NCI-H1694 (cell line): ENCODE measurements around the gene STPG3.

Source experiments
- DNase-seq: peaks from one replicate; lab custom pipeline; 2025; lab: John Stamatoyannopoulos, UW

Gene STPG3

DNA sequence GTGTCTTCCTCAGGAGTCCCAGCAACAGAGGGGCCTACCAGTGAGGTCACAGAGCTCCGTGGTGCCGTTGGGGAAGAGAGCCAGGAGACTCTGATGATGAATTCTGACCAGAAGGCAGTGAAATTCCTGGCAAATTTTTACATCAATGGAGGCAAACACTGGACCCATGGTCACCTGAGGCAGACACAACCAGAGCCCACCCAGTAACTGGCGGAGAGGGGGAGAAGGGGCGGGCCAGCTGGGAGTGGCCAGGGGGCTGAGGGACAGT, at the start of gene STPG3:
STPG3 (plus strand) TSS at position 93 of the 268 bp plus-strand sequence; CDS start at position 94, 1 bp downstream.
- DNase-seq, result no peak

DNA sequence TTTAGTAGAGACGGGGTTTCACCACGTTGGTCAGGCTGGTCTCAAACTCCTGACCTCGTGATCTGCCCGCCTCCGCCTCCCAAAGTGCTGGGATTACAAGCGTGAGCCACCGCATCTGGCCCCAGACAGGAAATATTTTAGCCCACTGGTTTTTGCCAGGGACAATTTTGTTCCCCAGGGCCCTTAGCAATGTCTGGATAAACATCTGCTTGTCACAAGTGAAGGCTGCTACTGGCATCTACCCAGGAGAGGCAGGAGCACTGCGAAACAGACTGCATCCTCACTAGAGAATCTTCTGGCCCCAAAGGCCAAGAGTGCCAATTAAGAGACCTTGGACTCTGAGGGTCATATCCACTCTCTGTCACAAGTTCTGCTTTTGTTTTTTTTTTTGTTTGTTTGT, 48.1 kb upstream of the STPG3 start:
- DNase-seq, result no peak

DNA sequence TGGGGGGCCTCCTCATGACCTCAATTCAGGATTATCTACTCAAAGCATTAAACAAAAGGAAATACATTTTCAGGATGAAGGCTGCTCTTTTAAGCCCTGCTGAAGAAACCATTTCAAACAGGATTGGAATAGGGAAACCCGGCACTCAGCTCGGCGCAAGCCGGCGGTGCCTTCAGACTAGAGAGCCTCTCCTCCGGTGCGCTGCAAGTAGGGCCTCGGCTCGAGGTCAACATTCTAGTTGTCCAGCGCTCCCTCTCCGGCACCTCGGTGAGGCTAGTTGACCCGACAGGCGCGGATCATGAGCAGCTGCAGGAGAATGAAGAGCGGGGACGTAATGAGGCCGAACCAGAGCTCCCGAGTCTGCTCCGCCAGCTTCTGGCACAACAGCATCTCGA, 46.4 kb upstream of the STPG3 start:
- DNase-seq, result no peak

DNA sequence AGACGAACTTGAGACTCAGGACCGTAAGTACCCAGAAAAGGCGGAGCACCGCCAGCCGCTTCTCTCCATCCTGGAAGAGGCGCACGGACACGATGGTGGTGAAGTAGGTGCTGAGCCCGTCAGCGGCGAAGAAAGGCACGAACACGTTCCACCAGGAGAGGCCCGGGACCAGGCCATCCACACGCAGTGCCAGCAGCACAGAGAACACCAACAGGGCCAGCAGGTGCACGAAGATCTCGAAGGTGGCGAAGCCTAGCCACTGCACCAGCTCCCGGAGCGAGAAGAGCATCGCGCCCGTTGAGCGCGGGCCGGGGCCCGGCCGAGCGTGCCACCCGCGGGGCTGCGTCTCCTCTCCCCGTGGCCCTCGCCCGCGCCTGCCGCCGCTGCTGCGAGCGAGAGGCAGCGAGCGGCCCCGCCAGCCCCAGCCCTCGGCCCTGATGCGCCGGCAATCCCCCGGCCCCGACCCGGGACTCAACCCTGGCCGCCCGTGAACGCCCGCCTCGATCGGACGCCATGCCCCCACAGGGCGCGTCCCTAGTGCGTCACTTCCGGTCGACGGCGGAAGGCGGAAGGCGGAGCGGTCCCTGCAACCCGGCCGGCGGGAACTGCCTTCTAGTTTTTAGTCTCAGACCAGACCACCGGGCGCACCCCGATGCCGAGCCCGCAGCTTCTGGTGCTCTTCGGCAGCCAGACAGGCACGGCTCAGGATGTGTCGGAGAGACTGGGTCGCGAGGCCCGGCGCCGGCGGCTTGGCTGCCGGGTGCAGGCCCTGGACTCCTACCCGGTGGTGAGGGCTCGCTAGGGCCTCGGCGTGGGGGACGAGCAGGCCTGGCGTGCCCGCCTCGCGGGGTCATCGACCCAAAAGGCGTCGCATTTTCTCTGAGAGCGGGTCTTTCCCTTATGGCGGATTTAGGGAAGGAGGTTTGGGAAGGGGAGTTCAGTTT, 45.7 kb upstream of the STPG3 start, which contains the start of the genes NDOR1 and TMEM203:
NDOR1 (plus strand) TSS at position 575 of the 944 bp plus-strand sequence; CDS start at position 653, 78 bp downstream.
TMEM203 (minus strand) TSS at position 523 of the 944 bp plus-strand sequence; CDS start at position 289, 234 bp downstream.
- DNase-seq, result peak; percentile 51

DNA sequence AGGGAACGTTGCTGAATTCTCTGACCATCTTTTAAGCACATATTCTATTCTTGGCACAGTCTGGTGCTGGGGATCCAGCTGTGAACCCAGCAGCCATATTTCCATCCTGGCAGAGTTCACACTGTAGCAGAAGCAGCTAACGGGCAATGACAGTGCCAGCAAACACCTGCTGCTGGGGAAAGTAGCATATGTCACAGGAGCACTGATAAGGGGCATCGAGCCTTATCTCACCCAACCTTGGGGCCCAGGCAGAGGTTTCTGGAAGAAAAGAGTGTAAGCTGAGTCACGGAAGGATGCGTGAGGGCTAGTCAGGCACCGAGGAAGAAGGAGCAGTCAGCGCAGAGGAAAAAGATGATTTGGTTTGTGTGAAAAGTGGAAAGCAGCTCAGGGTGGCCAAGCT, 44.5 kb upstream of the STPG3 start:
- DNase-seq, result no peak

DNA sequence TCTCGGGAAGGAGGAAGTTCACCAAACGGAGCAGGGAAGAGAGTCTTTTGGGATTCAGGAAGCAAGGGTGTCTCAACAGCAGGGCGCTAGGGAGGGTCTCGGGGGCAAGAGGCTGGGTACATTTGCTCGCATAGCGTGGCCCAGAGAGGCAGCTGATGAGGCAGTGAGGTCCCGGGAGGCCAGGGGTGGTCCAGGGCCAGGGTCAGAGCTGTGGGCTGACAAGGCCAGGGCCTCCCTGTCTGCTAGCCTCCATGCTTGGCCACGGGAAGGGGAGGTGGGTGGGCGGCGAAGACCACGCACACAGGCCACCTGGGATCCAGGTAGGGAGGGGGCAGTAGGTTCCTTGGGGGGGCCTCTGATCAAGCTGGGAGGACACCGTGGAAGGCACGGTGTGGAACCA, 39.6 kb upstream of the STPG3 start:
- DNase-seq, result no peak

DNA sequence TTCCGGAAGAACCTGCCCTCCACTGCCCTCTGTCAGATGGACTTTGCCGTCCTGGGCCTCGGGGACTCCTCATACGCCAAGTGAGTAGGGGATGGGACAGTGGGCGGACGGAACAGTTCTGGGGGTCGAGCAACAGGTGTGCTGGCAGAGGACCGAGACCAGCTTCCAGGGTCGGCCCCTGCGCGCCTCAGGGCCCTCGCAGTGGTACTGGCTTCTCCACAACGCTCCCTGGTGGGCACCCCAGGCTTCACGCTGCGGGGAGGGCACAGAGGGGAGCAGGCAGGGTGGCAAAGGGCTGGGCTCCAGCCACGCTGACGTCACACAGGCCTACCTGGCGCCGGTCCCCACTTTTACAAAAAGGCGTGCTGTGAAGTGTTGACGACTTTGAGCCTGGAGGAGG, 38.6 kb upstream of the STPG3 start:
- DNase-seq, result no peak

DNA sequence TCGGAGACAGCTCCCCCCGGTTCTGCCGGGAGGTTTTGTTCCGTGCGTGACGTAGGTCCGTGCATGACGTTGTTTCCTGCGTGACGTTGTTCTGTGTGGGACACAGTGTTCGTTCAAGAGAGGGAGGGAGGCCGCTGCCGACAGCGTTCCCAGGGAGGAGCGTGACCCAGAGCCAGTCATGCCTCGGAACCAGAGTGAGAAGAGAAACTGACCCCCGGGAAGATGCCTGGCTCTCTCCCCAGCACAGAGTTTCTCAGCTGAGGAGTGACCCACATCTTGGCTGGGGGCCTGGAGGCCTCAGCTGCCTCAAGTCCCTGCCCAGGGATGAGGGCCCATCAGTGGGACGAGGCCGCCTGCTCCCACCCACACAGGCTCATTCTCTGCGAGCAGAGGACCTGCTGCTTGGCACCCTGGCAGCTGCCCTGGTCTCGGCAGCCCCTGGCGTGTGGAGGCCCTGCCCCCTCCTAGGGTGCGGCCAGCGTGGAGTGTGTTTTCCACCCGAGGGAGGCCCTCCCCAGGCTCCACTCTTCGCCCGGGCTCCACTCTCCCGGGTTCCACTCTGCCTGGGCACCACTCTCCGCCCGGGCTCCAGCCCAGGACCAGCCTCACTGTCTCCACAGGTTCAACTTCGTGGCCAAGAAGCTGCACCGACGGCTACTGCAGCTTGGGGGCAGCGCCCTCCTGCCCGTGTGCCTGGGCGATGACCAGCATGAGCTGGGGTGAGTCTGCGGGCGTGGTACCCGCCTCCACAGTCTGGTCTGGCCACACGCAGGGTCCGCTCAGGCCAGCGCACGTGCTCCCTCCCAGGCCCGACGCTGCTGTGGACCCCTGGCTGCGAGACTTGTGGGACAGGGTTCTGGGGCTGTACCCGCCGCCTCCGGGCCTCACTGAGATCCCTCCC, 37.7 kb upstream of the STPG3 start:
- no peak for DNase-seq

DNA sequence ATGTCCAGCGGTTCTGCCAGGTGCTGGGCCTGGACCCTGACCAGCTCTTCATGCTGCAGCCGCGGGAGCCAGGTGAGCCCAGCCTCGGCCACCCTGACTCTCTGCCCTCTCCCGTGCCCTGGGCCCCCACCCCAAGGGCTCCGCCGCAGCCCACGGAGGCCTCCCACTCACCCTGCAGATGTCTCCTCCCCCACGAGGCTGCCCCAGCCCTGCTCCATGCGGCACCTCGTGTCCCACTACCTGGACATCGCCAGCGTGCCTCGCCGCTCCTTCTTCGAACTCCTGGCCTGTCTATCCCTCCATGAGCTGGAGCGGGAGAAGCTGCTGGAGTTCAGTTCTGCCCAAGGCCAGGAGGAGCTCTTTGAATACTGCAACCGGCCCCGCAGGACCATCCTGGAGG, 36.5 kb upstream of the STPG3 start:
- DNase-seq, result no peak

DNA sequence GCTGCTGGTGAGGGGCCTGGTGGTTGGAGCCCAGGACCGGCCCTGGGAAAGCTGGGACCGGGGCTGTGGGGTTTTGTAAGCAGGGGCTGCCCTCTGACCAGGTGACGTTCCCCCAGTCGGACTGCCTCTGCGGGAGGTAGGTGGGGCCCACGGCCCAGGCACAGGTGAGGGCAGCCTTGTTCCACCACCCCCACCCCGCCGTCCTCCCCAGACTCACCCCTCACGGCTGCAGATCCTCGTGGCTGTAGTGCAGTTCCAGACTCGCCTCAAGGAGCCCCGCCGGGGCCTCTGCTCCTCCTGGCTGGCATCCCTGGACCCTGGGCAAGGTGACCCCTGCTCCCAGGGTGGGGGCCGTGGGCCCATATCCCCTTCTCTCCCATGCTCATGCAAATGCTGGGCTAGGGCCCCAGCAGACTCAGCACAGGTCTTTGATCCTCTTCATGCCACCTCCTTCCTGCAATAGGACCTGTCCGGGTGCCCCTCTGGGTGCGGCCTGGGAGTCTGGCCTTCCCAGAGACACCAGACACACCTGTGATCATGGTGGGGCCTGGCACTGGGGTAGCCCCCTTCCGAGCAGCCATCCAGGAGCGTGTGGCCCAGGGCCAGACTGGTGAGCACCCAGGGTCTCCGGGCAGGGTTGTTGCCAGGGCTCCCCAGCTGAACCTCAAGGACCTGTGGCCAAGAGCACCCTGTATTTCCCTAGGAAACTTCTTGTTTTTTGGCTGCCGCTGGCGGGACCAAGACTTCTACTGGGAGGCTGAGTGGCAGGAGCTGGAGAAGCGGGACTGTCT, 35.7 kb upstream of the STPG3 start:
- no peak for DNase-seq

DNA sequence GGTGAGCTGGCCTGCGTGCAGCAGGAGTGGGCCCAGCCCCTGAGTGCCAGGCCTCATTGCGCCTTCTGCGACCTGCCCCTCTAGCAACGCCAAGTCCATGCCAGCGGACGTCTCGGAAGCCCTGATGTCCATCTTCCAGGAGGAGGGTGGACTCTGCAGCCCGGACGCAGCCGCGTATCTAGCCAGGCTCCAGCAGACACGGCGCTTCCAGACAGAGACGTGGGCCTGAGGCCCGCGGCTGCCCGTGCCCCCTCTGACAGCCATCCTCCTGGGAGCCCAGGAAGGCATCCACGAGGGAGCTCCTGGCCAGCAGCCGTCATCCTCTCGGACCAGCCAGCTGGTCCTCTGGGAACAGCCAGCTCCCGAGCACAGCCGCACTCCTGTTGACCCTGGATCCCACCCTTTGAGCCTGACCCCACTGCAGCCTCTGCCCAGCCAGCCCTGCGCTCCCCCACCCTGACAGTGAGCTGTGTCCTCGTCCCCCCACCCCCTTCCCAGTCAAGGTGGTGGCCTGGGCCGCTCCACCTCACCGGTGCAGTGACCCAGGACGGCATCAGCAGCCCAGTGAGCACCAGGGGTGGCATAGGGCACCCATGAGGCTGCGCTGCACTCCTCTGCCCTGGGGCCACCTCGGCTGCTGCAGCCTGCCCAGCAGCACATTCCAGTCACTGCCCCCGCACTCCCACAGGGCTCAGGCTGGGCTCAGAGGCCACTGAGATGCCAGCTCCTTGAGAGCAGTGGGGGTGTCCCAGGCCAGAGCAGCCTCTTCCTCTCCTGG, 34.7 kb upstream of the STPG3 start:
- no peak for DNase-seq

DNA sequence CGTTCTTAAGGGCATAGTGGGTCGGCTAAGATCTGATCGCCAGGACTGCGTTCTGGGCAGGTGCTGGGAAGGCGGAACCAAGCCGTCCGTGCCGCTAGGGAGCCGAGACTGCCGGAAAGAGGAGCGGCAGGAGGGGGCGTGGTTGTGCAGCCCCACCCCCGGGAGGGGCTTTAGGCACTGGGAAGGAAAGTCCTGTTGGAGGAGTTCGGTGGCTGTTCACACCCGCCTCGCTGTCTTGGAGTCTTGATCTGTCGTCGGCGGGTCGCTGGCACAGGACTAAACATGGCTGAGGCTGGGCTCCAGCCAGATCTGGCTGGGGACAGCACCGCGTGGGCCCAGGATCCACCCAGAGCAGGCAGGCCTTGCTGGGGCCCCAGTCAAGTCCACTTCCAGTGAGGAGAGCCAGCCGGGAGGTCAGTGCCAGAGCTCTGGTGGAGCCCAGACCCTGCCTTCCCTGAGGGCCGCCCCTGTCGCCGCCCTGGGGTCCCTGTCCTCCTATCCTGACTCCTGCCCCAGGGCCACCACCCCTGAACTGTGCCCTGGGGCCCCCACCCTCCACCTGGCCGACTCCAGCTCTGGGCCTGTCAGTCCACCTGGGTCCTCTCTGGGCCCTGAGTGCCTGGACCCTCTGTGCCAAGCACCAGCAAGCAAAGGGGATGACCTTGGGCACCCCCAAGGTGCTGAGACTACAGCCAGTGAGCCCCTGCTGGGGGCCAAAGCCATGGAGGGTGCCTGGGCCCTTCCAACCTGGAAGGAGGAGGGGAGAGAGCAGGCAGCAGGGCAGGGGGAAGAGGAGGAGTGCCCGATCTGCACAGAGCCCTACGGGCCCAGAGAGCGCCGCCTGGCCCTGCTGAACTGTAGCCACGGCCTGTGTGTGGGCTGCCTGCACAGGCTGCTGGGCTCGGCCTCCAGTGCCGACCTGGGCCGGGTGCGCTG, 33.5 kb upstream of the STPG3 start:
- no peak for DNase-seq

DNA sequence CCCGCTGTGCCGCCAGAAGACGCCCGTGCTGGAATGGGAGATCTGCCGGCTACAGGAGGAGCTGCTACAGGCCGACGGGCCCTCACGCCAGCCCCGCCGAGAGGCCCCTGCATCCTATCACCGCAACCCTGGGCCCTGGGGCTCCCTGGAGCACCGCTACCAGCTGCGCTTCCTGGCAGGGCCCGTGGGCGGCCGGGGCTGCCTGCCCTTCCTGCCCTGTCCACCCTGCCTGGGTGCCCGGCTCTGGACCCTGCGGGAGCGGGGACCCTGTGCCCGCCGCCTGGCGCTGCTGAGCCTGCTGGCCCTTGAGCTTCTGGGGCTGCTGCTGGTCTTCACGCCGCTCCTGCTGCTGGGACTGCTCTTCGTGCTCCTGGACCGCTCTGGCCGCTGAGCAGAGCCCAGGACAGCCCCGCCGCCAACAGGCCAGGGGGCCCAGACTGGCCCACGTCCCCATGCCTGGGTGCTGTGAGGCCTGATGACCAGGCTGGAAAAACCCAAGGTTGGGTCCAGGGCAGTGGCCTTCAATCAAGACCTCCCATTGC, 32.8 kb upstream of the STPG3 start:
- no peak for DNase-seq

DNA sequence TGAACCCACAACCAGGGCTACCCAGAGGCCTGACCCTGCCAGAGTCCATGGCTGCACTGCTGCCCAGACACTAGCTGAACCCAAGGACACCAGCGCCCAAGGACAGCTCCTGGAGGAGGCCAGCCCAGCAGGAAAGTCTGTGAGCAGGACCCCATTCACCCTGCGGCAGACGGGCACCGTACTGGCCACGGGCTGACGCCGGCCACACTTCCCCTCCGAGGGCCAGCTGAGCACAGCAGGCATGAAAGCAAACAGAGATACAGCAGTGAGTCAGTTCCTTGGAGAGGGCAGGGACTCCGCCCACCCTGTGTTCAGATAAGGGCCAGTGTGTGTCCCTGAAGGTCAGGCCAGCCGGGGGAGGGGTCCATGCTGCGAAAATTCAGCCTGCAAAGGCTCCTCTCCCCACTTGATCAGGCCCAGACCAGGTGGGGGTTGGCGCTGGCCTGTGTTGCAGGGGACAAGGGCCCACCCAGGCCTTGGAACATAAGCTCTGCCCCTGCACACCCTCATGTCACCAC, 32.3 kb upstream of the STPG3 start:
- no peak for DNase-seq

DNA sequence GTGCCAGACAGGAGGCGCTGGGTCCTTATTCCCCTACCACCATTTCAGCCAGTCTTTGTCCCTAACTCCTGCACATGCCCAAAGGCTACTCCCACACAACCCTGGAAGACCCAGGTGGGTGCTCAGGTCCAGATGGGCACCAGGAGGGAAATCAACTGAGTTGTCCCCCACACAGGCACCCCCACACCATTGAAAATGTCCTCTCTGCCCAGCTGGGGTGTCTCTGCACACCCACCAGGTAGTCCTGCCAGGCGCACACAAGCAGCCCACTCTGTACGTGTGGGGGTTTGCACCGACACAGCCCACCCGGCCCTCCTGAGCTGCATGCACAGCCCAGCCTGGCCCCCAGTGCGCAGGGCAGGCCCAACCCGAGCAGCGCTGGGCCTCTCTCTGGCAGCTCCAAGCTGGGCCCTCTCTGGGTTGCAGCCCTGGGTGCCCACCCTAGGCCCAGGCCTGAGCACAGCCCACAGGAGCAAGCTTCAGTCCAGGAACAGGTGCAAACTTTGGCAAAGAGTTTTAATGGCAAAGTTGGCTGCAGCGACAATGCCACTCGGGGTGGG, 31.2 kb upstream of the STPG3 start:
- DNase-seq, result no peak

DNA sequence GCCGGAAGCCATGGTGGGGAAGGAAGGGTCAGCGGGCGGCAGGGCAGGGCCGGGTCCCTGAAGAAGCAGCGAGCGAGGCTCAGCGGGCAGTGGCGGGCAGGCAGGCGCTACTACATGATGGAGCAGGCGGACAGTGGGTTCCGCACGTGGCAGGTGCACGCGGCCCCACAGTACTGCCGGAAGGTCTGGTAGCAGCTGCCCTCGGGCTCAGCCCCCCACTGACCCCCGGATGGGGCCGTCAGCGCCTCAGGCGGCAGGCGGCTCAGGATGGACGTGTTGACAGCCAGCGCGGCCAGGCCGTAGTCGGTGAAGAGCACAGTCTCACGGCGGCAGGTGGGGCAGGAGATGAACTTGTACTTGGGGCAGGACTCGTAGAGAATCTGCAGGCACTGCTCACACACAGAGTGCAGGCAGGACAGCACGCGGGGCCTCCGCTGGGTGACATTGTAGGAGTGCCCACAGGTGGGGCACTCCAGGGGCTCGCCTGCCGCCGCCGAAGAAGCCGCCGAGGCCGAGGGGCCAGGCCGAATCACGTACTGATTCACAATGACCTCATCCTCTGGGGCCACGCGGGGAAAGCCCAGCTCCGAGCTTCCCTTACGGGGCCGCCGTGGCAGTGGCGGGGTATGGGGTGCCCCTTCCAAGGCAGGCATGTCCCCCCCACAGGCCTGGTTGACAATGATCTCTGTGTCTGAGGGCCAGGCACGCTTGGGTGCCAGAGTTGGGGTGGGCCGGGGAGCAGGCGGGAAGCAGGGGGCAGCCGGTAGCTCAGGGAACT, 30.6 kb upstream of the STPG3 start:
- no peak for DNase-seq

DNA sequence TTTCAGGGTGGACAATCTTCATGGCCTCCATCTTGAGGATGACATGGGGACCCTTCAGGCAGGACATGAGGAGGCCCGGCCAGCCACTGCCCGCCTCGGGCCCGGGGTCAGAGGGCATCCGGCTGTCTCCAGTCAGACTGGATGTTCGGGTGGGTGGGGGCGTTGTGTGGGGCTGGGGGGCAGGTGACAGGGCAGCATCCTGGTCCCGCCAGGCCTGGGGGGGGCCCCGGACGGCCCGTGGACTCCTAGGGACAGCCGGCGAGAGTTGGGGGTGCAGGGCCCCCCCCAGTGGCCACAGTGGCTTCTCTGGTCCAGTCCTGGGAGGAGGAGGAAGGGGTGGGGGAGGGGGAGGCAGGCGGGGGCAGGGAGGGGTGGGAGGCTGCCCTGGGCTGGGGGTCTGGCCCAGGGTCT, 30.0 kb upstream of the STPG3 start:
- DNase-seq, result no peak

DNA sequence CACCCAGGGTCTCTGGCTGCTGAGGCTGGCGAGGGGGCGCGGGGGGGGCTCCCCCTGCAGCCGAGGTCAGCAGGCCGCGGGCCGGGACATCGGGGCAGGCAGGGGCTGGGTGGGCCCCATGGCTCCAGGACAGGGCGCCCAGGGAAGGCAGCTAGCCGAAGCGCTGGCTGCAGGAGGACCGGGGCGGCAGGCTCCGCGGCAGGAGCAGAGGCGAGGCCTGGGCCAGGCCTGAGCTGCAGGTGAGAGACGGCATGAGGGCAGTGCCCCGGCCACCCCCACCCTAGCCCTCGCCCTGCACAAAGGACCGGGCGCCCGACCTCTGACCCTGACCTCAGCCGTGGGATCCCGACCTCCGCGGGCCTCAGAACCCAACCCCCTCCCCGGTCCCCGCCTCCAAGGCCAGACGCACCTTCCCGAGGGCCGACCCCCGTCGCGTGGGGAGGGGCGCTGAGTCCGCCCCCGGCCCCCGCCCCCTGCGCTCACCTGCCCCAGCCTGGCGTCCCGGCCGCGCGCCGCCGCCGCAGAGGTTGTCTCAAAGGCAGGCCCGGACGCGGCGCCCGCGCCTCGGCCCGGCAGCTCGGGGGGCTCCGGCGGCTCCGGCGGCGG, 29.5 kb upstream of the STPG3 start:
- DNase-seq, result no peak
